OCI-LY3 (cell line): ENCODE measurements around the gene HAUS1.

Experiments
- CTCF ChIP-seq: fragments of 200-600, 300-600 bp; sonication (generic); IDR thresholded peaks from 2 replicates; pipeline ENCODE4 v1.5.1; 2014; ENCODE audit warnings: antibody characterized with exemption, low read length, low read depth
- EZH2phosphoT487 ChIP-seq: fragments of 200-600 bp; shearing (Covaris generic); IDR thresholded peaks from 2 replicates; pipeline ENCODE4 v1.6.1; 2018; ENCODE audit warnings: antibody characterized with exemption, mixed run types, low read depth

- no peak for TF ChIP-seq CTCF
- TF ChIP-seq EZH2phosphoT487: no peak
Measured at GRCh38 chr18:46133534-46133933, 29.3 kb downstream of the HAUS1 start.
